HEK293 (cell line): Measurements from ENCODE around the gene LRP10.

Source experiments
- GFI1B ChIP-seq: fragments of 450-650 bp; formaldehyde crosslinking; IDR thresholded peaks from 2 replicates; pipeline ENCODE4 v1.5.1; 2016; ENCODE audit warnings: missing biosample characterization, missing genetic modification characterization
- HOXA7 ChIP-seq: sonication (generic); formaldehyde crosslinking; IDR thresholded peaks from 2 replicates; pipeline ENCODE4 v1.8.1; 2022; ENCODE audit warnings: missing genetic modification reagents, borderline replicate concordance
- KLF1 ChIP-seq: fragments of 450-650 bp; formaldehyde crosslinking; IDR thresholded peaks from 2 replicates; pipeline ENCODE4 v1.5.1; 2016; ENCODE audit warnings: missing biosample characterization, missing genetic modification characterization
- KLF17 ChIP-seq: fragments of 450-650 bp; formaldehyde crosslinking; IDR thresholded peaks from 2 replicates; pipeline ENCODE4 v1.5.1; 2016; ENCODE audit warnings: missing biosample characterization, missing genetic modification characterization
- PBX3 ChIP-seq: sonication (generic); formaldehyde crosslinking; IDR thresholded peaks from 2 replicates; pipeline ENCODE4 v1.8.1; 2022; ENCODE audit warnings: mild to moderate bottlenecking, moderate library complexity, missing genetic modification reagents
- REST ChIP-seq: fragments of 450-650 bp; formaldehyde crosslinking; IDR thresholded peaks from 2 replicates; pipeline ENCODE4 v1.5.1; 2016; ENCODE audit warnings: missing biosample characterization, missing genetic modification characterization
- SETDB1 ChIP-seq: IDR thresholded peaks from one replicate; pipeline ENCODE4 v1.6.1; 2017; ENCODE audit warnings: mild to moderate bottlenecking, low read length, moderate library complexity, mixed read lengths; ENCODE audit not compliant: insufficient read length
- ZNF114 ChIP-seq: fragments of 450-650 bp; formaldehyde crosslinking; IDR thresholded peaks from 2 replicates; pipeline ENCODE4 v1.5.0; 2017; ENCODE audit warnings: missing biosample characterization, missing genetic modification characterization
- ZNF138 ChIP-seq: fragments of 450-650 bp; formaldehyde crosslinking; IDR thresholded peaks from 2 replicates; pipeline ENCODE4 v1.5.1; 2016; ENCODE audit warnings: missing biosample characterization, missing genetic modification characterization, borderline replicate concordance
- ZNF148 ChIP-seq: fragments of 450-650 bp; formaldehyde crosslinking; IDR thresholded peaks from 2 replicates; pipeline ENCODE4 v1.5.0; 2017; ENCODE audit warnings: missing biosample characterization, missing genetic modification characterization, borderline replicate concordance
- ZNF16 ChIP-seq: fragments of 450-650 bp; formaldehyde crosslinking; IDR thresholded peaks from 2 replicates; pipeline ENCODE4 v1.5.1; 2016; ENCODE audit warnings: low read depth, missing biosample characterization, missing genetic modification characterization
- ZNF19 ChIP-seq: fragments of 450-650 bp; formaldehyde crosslinking; IDR thresholded peaks from 2 replicates; pipeline ENCODE4; 2016; ENCODE audit warnings: missing biosample characterization, missing genetic modification characterization, low read depth
- ZNF202 ChIP-seq: fragments of 450-650 bp; formaldehyde crosslinking; IDR thresholded peaks from 2 replicates; pipeline ENCODE4 v1.5.1; 2016; ENCODE audit warnings: missing biosample characterization, missing genetic modification characterization, borderline replicate concordance
- ZNF24 ChIP-seq: fragments of 450-650 bp; formaldehyde crosslinking; IDR thresholded peaks from 2 replicates; pipeline ENCODE4 v1.5.1; 2016; ENCODE audit warnings: missing biosample characterization, missing genetic modification characterization
- ZNF280D ChIP-seq: fragments of 450-650 bp; formaldehyde crosslinking; IDR thresholded peaks from 2 replicates; pipeline ENCODE4 v1.5.1; 2016; ENCODE audit warnings: missing biosample characterization, missing genetic modification characterization
- ZNF311 ChIP-seq: fragments of 450-650 bp; formaldehyde crosslinking; IDR thresholded peaks from 2 replicates; pipeline ENCODE4 v1.5.1; 2017; ENCODE audit warnings: missing biosample characterization, missing genetic modification characterization, borderline replicate concordance
- ZNF354C ChIP-seq: fragments of 450-650 bp; formaldehyde crosslinking; IDR thresholded peaks from 2 replicates; pipeline ENCODE4 v1.5.1; 2016; ENCODE audit warnings: missing biosample characterization, missing genetic modification characterization, low read depth, borderline replicate concordance
- ZNF423 ChIP-seq: fragments of 450-650 bp; formaldehyde crosslinking; IDR thresholded peaks from 2 replicates; pipeline ENCODE4 v1.5.1; 2016; ENCODE audit warnings: missing biosample characterization, missing genetic modification characterization
- ZNF488 ChIP-seq: fragments of 450-650 bp; formaldehyde crosslinking; IDR thresholded peaks from 2 replicates; pipeline ENCODE4 v1.5.1; 2016; ENCODE audit warnings: missing biosample characterization, missing genetic modification characterization
- ZNF560 ChIP-seq: fragments of 450-650 bp; formaldehyde crosslinking; IDR thresholded peaks from 2 replicates; pipeline ENCODE4 v1.5.1; 2017; ENCODE audit warnings: missing biosample characterization, missing genetic modification characterization, borderline replicate concordance
- ZNF610 ChIP-seq: fragments of 450-650 bp; formaldehyde crosslinking; IDR thresholded peaks from 2 replicates; pipeline ENCODE4 v1.5.1; 2016; ENCODE audit warnings: missing biosample characterization, missing genetic modification characterization, borderline replicate concordance
- ZNF621 ChIP-seq: fragments of 450-650 bp; formaldehyde crosslinking; IDR thresholded peaks from 2 replicates; pipeline ENCODE4 v1.5.1; 2017; ENCODE audit warnings: missing biosample characterization, missing genetic modification characterization
- ZNF677 ChIP-seq: fragments of 450-650 bp; IDR thresholded peaks from 2 replicates; pipeline ENCODE4 v1.5.0; 2018; ENCODE audit warnings: missing biosample characterization, mild to moderate bottlenecking, missing genetic modification characterization, moderate library complexity
- ZNF768 ChIP-seq: fragments of 450-650 bp; formaldehyde crosslinking; IDR thresholded peaks from 2 replicates; pipeline ENCODE4 v1.5.1; 2018; ENCODE audit warnings: missing biosample characterization, mild to moderate bottlenecking, missing genetic modification characterization
- ZNF776 ChIP-seq: fragments of 450-650 bp; formaldehyde crosslinking; IDR thresholded peaks from 2 replicates; pipeline ENCODE4 v1.5.0; 2017; ENCODE audit warnings: missing biosample characterization, missing genetic modification characterization, borderline replicate concordance

The LRP10 gene

GRCh38 chr14:22929104-22929960 lies 57.8 kb downstream of the LRP10 start, which contains the start of gene PRMT5 (continued):
- TF ChIP-seq ZNF768 (tag by site-specific recombination) (no peak), ZNF610 (tag by site-specific recombination) (peak; percentile 37; the same call in 1 of the 2 replicates), PBX3 (CRISPR knock-in tag) (no peak), ZNF423 (tag by site-specific recombination) (no peak; the same call in none of the 2 replicates), KLF17 (tag by site-specific recombination) (peak; percentile 85), KLF1 (tag by site-specific recombination) (peak; percentile 28; the same call in 1 of the 2 replicates), HOXA7 (CRISPR knock-in tag) (no peak), ZNF280D (tag by site-specific recombination) (no peak), ZNF16 (tag by site-specific recombination) (no peak), ZNF621 (tag by site-specific recombination) (no peak), ZNF560 (tag by site-specific recombination) (no peak), REST (tag by site-specific recombination) (peak; percentile 71), ZNF354C (tag by site-specific recombination) (no peak), ZNF776 (tag by site-specific recombination) (no peak), ZNF138 (tag by site-specific recombination) (no peak), ZNF24 (tag by site-specific recombination) (peak; percentile 76), ZNF202 (tag by site-specific recombination) (no peak), ZNF19 (tag by site-specific recombination) (no peak), SETDB1 (no peak), ZNF677 (tag by site-specific recombination) (no peak), ZNF311 (tag by site-specific recombination) (no peak), ZNF488 (tag by site-specific recombination) (no peak), GFI1B (tag by site-specific recombination) (0 out of 2 replicates have a peak, but pooled peaks have one; percentile 11), ZNF148 (no peak; the same call in 1 of the 2 replicates), ZNF114 (no peak)
